Retinal pigment epithelial cell (primary cell): ENCODE data around the gene CARNS1.

Source experiments
- DNase-seq: peaks from one replicate; pipeline ENCODE4 v3.0.0-alpha.2; 2010; ENCODE audit warnings: low read depth
- H3K4me3 ChIP-seq: 2 replicates; pipeline ENCODE4 v1.5.1; 2011; ENCODE audit warnings: mild to moderate bottlenecking, low read length, control low read depth, moderate library complexity
- CTCF ChIP-seq: conservative IDR thresholded peaks from 2 replicates; pipeline ENCODE4 v1.5.1; 2011; ENCODE audit warnings: low read depth, low read length, control low read depth, inconsistent platforms

CARNS1 gene

GRCh38 chr11:67435031-67435726 lies 19.7 kb downstream of the CARNS1 start:
- H3K4me3 ChIP-seq, result no peak overlapping the region
- no peak for TF ChIP-seq CTCF
- DNase-seq, result no peak

GRCh38 chr11:67435727-67436458 lies 20.4 kb downstream of the CARNS1 start:
- no peak for DNase-seq
- H3K4me3 ChIP-seq, result no peak overlapping the region
- no peak for TF ChIP-seq CTCF

GRCh38 chr11:67436459-67437081 lies 21.1 kb downstream of the CARNS1 start:
- no peak for TF ChIP-seq CTCF
- H3K4me3 ChIP-seq, result no peak overlapping the region
- no peak for DNase-seq

GRCh38 chr11:67437082-67437808 lies 21.8 kb downstream of the CARNS1 start, which contains the start of gene PTPRCAP:
TSS of gene PTPRCAP (minus strand) at chr11:67437682. CDS start at chr11:67437619, 63 bp downstream.
- H3K4me3 ChIP-seq, result no peak within 1 kb of the TSS
- TF ChIP-seq CTCF, result no peak
- DNase-seq, result no peak

- no peak overlapping the region for H3K4me3 ChIP-seq
Measured at GRCh38 chr11:67437809-67438157, 22.3 kb downstream of the CARNS1 start.

More at GRCh38 chr11:67437809-67438157, 22.3 kb downstream of the CARNS1 start:
- no peak for TF ChIP-seq CTCF
- DNase-seq, result no peak
